GM12878 (cell line): ENCODE data around the gene CTNNA2.

Source experiments
- BRCA1 ChIP-seq: IDR thresholded peaks from 2 replicates; pipeline ENCODE4 v1.6.1; 2011; ENCODE audit warnings: low read depth, low read length, improper control_type of control experiment
- CTCF ChIP-seq, 3 experiments: IDR thresholded peaks in 2 of 3; conservative IDR thresholded peaks in 1 of 3; 2 replicates each; pipeline ENCODE4 v1.5.1; 2011; ENCODE audit warnings: low read depth in 3 of 3, low read length in 3 of 3, mild to moderate bottlenecking in 3 of 3, control low read depth in 2 of 3, moderate library complexity in 2 of 3, inconsistent platforms in 1 of 3, mixed read lengths in 1 of 3; ENCODE audit not compliant: control insufficient read depth in 2 of 3, insufficient read depth in 1 of 3; ENCODE audit errors: extremely low read depth in 1 of 3
- E4F1 ChIP-seq: fragments of 450-650 bp; IDR thresholded peaks from 2 replicates; pipeline ENCODE4 v1.6.1; 2018; ENCODE audit warnings: borderline replicate concordance, mild to moderate bottlenecking; ENCODE audit not compliant: partially characterized antibody
- EZH2 ChIP-seq: IDR thresholded peaks from 2 replicates; pipeline ENCODE4 v1.6.1; 2012; ENCODE audit warnings: low read depth, mild to moderate bottlenecking, control low read depth, inconsistent platforms, low read length, borderline replicate concordance; ENCODE audit not compliant: control insufficient read depth
- NRF1 ChIP-seq: conservative IDR thresholded peaks from 2 replicates; pipeline ENCODE4 v1.6.1; 2011; ENCODE audit warnings: mild to moderate bottlenecking, low read depth, low read length, improper control_type of control experiment
- PBX3 ChIP-seq: IDR thresholded peaks from 2 replicates; pipeline ENCODE4 v1.6.1; 2011; ENCODE audit warnings: mild to moderate bottlenecking, low read depth, low read length, moderate library complexity; ENCODE audit not compliant: insufficient replicate concordance
- POLR2A ChIP-seq: IDR thresholded peaks from 2 replicates; pipeline ENCODE4 v1.6.1; 2011; ENCODE audit warnings: low read depth, mild to moderate bottlenecking, low read length
- RCOR1 ChIP-seq: conservative IDR thresholded peaks from 2 replicates; pipeline ENCODE4 v1.6.1; 2012; ENCODE audit warnings: low read depth, low read length, improper control_type of control experiment
- SMAD5 ChIP-seq: IDR thresholded peaks from 2 replicates; pipeline ENCODE4 v1.6.1; 2016; ENCODE audit warnings: antibody characterized with exemption, low read depth
- SREBF2 ChIP-seq: IDR thresholded peaks from 2 replicates; pipeline ENCODE4 v1.6.1; 2012; ENCODE audit warnings: mild to moderate bottlenecking, low read length
- TCF12 ChIP-seq: IDR thresholded peaks from 2 replicates; pipeline ENCODE4 v1.6.1; 2011; ENCODE audit warnings: low read depth, mild to moderate bottlenecking, low read length
- YBX1 ChIP-seq: fragments of 450-650 bp; IDR thresholded peaks from 2 replicates; pipeline ENCODE4 v1.6.1; 2016; ENCODE audit warnings: antibody characterized with exemption
- ZBTB33 ChIP-seq: fragments of 450-650 bp; IDR thresholded peaks from 2 replicates; pipeline ENCODE4 v1.6.1; 2017; ENCODE audit warnings: mild to moderate bottlenecking
- ZNF274 ChIP-seq: IDR thresholded peaks from one replicate; pipeline ENCODE4 v1.8.0; 2011; ENCODE audit not compliant: insufficient read length, insufficient read depth

- no peak for TF ChIP-seq RCOR1
- no peak for TF ChIP-seq SREBF2
- no peak for TF ChIP-seq BRCA1
- no peak for TF ChIP-seq POLR2A
- no peak for TF ChIP-seq PBX3
- no peak for TF ChIP-seq E4F1
- TF ChIP-seq EZH2, result no peak
- TF ChIP-seq NRF1, result no peak
- no peak for TF ChIP-seq SMAD5
- no peak for TF ChIP-seq CTCF (IDR thresholded peaks at IDR 0.05 in 2 of 3, conservative IDR thresholded peaks at IDR 0.05 in 1 of 3; ENCODE audit: control insufficient read depth in 2 of 3, extremely low read depth in 1 of 3, insufficient read depth in 1 of 3, low read depth in 3 of 3, low read length in 3 of 3)
- TF ChIP-seq YBX1, result no peak
- no peak for TF ChIP-seq ZNF274
- TF ChIP-seq TCF12, result no peak
- no peak for TF ChIP-seq ZBTB33
Observed at GRCh38 chr2:80519121-80519643, 1006.3 kb downstream of the CTNNA2 start.
